HG02798 (cell line): ENCODE measurements around the gene MCHR1.
"Not testable (repeated sequence)": the region's sequence is repeated elsewhere in the genome, so short reads cannot be mapped to it uniquely, and the experiment has no call there.

Experiments
- ATAC-seq: cut with Tn5 transposase; IDR thresholded peaks from one replicate; pipeline ENCODE4 v1.9.1; 2021; ENCODE audit warnings: mild to moderate bottlenecking; ENCODE audit not compliant: unreplicated experiment, poor library complexity

The MCHR1 gene

DNA sequence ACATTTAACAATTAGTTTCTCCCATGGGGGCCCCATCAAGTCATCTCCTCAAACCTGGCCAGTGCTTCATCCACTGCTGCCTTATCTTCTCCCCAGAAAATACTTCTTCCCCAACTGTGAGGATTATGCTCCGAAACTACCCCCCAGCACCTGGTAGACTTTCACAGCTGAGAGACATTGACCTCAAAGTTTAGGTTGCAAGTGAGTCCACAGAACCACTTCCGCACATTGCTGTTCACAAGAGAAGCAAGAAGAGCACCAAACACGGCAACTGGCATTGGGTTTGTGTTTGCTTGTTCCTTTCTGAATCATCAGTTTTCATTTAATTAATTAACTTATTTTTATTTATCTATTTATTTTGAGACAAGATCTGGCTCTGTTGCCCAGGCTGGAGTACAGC is 6.1 kb downstream of the MCHR1 start:
- no peak for ATAC-seq

DNA sequence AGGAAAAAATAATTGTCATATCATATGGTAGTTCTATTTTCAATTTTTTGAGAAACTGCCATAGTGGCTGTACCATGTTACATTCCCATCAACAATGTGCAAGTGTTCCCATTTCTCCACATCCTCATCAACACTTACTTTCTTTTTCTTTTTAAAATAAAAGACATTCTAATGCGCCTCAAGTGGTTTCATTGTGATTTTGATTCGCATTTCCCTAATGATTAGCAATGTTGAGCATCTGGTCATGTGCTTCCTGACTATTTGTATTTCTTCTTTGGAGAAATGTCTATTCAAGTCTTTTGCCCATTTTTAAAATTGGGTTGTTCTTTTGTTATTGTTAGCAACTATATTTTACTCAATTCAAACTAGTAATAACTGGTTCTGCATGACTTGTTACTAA is 8.4 kb downstream of the MCHR1 start:
- ATAC-seq = no peak

DNA sequence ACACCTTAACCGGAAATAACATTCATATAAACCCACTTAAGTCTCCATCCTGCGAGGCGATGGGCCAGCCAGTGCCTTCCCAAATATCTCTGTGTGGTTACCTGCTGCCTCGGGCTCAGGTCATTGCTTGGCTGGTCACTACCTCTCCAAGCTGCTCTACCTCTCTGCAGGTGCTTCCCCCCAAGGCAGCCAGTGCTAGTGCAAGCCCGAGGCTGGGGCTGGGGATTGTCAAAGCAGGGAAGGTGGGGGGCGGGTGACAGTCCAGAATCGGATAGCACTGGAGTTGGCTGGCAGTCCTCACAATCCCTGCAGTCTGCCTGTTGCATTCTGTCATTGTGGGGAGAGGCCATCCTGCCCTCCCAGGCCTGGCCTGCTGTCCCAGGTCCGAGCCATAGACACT is 11.1 kb downstream of the MCHR1 start:
- no peak for ATAC-seq

DNA sequence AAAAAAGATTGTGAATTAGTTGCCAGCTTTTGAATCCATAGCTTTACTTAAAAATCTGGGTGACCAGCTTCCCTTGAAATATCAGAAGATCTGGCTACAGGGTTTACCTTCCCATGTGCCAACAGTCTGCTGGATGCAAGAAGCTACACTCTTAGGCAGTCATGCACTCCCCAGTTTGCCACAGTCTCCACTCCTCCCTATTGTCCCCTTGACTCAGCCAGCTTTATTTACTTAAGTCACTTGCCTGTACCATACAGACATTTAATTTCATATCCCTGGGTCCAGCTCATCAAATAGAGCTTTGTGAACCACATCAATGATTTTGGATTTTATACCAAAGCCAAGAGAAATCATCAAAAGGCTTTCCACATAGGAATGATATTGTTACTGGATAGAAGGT is 12.2 kb downstream of the MCHR1 start:
- no peak for ATAC-seq

DNA sequence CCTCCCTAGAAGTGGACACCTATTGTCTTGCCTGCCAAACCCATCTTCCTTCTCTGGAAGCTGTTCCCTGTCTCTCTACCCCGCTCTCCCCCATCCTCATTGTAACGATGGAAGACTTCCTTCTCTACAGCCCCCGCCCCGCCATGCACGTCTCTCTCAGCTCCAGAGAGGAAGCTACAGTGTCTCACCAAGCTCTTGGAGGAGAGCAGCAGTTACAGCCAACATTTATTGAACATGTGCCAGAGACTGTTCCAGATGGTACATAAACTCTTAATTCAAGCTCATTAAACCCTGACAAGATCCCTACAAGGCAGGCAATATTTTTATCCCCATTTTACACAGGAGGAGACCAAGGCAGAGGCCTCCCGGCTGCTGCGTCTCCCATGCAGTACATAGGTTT is 15.1 kb downstream of the MCHR1 start:
- no peak for ATAC-seq

GRCh38 chr22:40701274-40701673 is 22.0 kb downstream of the MCHR1 start:
- ATAC-seq = no peak

GRCh38 chr22:40703174-40703573 is 23.9 kb downstream of the MCHR1 start:
- ATAC-seq = no peak

DNA sequence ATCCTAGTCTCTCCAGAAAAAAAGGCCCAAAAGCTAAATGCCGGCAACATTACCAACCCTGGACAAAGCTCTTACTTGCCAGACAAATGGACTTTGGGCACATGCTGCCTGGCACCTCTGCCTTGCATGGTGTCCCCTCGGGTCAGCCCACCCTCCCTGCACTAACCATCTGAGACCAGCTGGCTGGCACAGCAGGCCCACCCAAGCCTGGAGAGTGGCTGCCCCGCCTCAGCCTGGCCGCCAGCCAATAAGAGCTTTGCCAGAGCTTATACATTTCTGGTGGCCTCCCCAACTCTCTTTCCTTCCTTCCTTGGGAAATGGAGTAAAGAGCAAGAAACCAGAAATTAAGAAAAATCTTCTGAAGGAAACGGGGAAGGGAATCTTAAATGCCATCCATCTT is 24.5 kb downstream of the MCHR1 start:
- no peak for ATAC-seq

DNA sequence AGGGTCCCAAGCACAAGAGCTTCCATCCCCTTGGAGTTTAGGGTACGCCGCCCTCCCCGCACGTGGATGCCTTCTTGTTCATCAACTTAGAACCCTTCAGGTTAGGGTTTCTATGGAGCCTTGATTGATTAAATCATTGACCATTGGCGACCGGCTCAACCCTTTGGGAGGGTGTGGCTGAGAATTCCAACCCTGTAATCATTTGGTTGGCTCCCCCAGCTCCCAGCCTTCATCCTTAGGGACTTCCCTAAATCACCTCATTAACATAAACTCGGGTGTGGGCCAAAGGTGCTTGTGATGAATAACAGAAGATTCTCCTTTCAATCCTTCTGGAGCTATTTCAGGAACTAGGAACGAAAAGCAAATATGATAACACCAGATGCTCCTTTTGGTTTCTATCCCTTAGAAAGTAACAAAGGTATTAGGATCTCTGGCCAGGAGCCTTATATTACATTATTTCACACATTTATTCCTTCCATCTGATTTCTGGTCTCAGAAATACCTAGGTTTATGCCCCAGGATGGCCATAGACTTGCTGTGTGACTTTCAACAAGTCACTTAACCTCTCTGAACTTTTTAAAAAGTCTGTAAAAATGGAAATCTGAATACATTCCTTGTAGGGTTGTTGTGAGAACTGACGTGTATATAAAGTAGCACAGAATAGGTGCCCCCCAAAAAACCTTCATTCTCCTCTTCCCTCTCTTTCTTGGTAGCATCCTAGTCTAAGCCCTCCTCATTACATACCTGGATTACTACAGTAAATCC is 26.8 kb downstream of the MCHR1 start:
- no peak for ATAC-seq

DNA sequence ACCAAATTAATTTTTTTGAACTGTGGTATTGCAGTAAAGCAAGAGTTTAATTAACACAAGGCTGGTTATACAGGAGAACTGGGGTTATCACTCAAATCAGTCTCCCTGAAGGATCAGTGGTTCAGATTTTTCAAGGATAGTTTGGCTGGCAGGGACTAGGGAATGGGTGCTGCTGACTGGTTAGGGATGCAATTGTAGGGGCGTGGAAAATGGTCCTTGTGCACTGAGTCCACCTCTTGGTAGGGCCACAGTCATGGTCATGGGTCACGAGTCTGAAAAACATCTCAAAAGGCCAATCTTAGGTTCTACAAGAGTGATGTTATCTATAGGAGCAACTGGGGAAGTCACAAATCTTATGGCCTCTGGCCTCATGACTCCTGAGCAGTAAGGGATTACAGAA is 27.9 kb downstream of the MCHR1 start:
- ATAC-seq = no peak

DNA sequence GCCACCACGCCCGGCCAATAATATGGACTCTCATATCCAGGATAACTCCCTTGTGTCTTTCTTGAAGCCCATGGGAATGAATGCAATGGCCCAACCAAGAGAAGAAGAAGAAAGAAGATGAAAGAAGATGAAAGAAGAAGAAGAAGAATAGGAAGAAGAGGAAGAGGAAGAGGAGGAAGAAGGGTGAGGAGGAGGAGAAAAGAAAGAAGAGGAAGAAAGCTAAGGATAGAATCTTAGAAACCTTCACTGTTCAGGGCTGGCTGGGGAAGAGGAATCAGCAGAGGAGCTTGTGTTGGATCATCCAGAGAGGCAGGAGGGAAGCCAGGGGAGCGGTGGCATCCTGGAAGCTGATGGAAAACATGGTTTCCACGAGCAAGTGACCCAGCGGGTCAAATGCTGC is 28.9 kb downstream of the MCHR1 start:
- ATAC-seq = no peak

GRCh38 chr22:40709752-40710413 is 30.6 kb downstream of the MCHR1 start:
- no peak for ATAC-seq

DNA sequence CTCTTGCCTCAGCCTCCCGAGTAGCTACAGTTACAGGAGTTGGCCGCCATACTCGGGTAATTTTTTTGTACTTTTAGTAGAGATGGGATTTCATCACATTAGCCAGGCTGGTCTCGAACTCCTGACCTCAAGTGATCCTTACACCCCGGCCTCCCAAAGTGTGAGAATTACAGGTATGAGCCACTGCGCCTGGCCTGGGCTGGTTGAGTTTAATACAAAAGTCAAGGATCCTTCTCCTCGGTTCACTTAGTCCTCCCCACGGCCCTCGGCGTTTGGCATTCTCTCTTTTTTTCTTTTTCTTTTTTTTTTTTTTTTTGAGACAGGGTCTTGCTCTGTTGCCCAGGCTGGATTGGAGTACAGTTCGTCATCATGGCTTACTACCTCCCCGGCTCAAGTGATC is 33.0 kb downstream of the MCHR1 start:
- ATAC-seq = no peak

GRCh38 chr22:40714499-40715337 is 35.4 kb downstream of the MCHR1 start:
- no peak for ATAC-seq

DNA sequence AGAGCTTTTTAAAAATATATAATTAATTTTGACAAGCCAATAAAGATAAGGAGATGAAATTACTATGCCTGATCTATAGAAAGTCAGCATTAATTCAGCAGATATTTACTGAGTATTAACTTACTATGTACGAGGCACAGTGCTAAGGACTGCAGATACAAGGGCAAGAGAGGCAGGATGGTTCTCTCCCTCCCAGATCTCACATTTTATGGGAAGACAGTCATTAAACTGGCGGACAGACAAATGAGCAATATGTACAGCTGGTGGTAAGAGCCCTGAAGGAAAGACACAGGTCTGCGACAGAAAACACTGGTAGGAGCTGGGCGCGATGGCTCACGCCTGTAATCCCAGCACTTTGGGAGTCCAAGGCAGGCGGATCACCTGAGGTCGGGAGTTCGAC is 36.8 kb downstream of the MCHR1 start:
- no peak for ATAC-seq

- ATAC-seq = not testable (repeated sequence)
These were observed 38.4 kb downstream of the MCHR1 start for GRCh38 chr22:40717657-40718056.

- no peak for ATAC-seq
These were observed 39.2 kb downstream of the MCHR1 start for GRCh38 chr22:40718250-40719204.

DNA sequence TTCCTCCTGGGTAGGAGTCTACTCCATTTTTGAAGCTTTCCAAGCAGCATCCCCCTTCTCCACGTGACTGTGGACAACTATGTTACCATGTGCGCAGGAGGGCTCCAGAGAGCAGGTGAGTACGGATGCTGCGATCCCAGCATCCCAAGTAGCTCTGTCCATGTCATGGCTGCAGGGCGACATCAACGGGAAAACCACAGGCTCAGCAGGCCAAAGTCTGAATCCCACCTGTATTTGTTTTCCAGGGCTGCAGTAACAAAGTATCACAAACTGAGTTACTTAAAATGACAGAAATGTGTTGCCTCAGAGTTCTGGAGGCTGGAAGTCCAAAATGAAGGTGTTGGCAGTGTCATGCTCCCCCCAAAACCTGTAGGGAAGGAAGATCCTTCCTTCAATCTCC is 40.3 kb downstream of the MCHR1 start:
- no peak for ATAC-seq

- ATAC-seq = not testable (repeated sequence)
These were observed 40.9 kb downstream of the MCHR1 start for GRCh38 chr22:40720156-40720537.
